ENCODE data around the gene PYY.
A peak's percentile ranks its signal among the peaks of the same experiment; 100 is the strongest.

PYY gene

GRCh38 chr17:43914451-43914850 lies 39.3 kb downstream of the PYY start:
- no peak for DNase-seq

- no peak for DNase-seq
Observed at GRCh38 chr17:43913584-43913983, 40.2 kb downstream of the PYY start.

- no peak for DNase-seq
Observed at GRCh38 chr17:43912635-43913304, 41.0 kb downstream of the PYY start.

- DNase-seq, result no peak
Observed at GRCh38 chr17:43911904-43912303, 41.8 kb downstream of the PYY start.

GRCh38 chr17:43909537-43910231 lies 44.1 kb downstream of the PYY start:
- no peak for DNase-seq

- DNase-seq, result no peak
Observed at GRCh38 chr17:43907998-43908721, 45.6 kb downstream of the PYY start.

- peak; percentile 59 for DNase-seq
Observed at GRCh38 chr17:43907425-43907981, 46.2 kb downstream of the PYY start, which contains the start of gene MPP2. TSS of gene MPP2 (minus strand) at chr17:43907536. CDS start at chr17:43904460, 3,076 bp downstream.

GRCh38 chr17:43906951-43907424 lies 46.8 kb downstream of the PYY start:
- DNase-seq, result no peak

- DNase-seq, result peak; percentile 62
Observed at GRCh38 chr17:43905985-43906852, 47.5 kb downstream of the PYY start.

- DNase-seq, result no peak
Observed at GRCh38 chr17:43905400-43905984, 48.2 kb downstream of the PYY start.

Data from DMS53 (cell line).